Retinal pigment epithelial cell (primary cell): Measurements from ENCODE around the gene KIAA0586.

Source experiments
- DNase-seq: peaks from one replicate; pipeline ENCODE4 v3.0.0-alpha.2; 2010; ENCODE audit warnings: low read depth
- H3K4me3 ChIP-seq: 2 replicates; pipeline ENCODE4 v1.5.1; 2011; ENCODE audit warnings: mild to moderate bottlenecking, low read length, control low read depth, moderate library complexity
- TF ChIP-seq, protein P1 (sequence below): conservative IDR thresholded peaks from 2 replicates; pipeline ENCODE4 v1.5.1; 2011; ENCODE audit warnings: low read depth, low read length, control low read depth, inconsistent platforms

The KIAA0586 gene

DNA sequence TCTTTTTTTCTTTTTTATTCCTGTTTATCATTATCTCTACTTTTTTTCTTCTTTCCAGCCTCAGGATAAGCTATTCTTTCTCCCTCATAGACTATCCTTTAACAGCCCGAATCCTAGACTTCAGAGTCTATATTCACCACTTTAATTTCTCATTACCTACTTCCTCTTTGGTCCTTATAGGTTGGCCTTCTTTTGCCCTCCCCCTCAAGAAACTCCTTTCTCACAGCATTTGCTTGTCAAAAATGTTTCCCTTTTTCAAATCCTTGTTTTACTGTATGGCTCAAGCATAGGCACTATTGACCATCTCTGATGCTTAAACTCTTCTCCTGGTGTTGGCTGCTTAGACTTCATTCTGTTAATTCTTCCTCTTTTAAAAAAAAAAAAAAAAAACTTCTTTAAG, 52.5 kb downstream of the KIAA0586 start:
- TF ChIP-seq, protein P1, sequence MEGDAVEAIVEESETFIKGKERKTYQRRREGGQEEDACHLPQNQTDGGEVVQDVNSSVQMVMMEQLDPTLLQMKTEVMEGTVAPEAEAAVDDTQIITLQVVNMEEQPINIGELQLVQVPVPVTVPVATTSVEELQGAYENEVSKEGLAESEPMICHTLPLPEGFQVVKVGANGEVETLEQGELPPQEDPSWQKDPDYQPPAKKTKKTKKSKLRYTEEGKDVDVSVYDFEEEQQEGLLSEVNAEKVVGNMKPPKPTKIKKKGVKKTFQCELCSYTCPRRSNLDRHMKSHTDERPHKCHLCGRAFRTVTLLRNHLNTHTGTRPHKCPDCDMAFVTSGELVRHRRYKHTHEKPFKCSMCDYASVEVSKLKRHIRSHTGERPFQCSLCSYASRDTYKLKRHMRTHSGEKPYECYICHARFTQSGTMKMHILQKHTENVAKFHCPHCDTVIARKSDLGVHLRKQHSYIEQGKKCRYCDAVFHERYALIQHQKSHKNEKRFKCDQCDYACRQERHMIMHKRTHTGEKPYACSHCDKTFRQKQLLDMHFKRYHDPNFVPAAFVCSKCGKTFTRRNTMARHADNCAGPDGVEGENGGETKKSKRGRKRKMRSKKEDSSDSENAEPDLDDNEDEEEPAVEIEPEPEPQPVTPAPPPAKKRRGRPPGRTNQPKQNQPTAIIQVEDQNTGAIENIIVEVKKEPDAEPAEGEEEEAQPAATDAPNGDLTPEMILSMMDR, result no peak
- H3K4me3 ChIP-seq, result no peak overlapping the region
- no peak for DNase-seq

DNA sequence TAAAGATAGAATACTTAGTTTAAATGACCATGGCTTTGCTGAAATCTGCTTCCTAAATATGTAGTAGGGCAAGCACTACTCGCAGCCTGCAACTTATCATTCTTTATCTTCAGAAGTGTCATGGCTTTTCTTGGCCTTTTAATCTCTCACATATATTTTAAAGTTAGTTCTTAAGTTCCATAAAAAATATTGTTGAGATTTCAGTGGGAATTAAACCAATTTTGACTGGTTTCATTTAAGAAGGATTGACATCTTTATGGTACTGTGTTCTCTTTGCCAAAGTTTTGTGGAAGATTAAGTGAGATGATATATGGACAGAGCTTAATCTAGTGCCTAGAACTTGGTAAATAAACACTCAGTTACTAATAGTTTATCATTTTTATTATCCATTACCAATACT, 56.7 kb downstream of the KIAA0586 start:
- DNase-seq, result no peak
- TF ChIP-seq, protein P1, result no peak
- H3K4me3 ChIP-seq, result no peak overlapping the region

DNA sequence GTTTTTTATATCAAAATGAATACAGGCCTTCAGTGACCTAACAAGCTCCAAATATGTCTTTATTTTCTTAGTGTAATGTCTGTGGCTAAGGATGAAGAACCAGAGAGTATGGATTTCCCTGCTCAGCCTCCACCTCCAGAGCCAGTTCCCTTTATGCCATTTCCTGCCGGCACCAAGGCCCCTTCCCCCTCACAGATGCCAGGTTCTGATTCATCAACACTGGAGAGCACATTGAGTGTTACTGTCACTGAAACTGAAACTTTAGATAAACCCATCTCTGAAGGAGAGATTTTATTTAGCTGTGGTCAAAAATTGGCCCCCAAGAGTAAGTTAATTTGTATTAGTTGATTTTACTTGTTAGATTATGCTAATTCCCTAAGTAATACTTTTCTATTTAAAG, 61.0 kb downstream of the KIAA0586 start:
- DNase-seq, result no peak
- TF ChIP-seq, protein P1, result no peak

DNA sequence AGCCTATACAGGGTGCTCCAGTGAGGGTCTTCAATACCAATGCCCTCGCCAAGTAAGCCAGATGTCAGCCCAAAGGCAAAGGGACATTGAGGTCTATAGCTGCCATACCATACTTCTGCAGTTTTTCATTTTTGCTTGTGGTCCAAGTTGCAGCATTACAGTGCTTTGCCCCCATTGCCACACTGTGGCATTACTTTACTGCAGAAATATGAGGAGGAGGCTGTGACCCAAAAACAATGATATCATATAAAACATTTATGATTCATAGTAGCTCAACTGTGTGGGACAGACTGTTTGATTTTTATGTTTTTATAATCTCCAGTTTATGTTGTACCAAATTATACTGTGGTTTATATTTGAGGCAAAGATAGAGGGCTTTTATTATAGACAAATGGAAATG, 64.1 kb downstream of the KIAA0586 start:
- DNase-seq, result no peak
- no peak overlapping the region for H3K4me3 ChIP-seq
- TF ChIP-seq, protein P1, result no peak

More for the DNA sequence above, 61.0 kb downstream of the KIAA0586 start:
- no peak overlapping the region for H3K4me3 ChIP-seq

DNA sequence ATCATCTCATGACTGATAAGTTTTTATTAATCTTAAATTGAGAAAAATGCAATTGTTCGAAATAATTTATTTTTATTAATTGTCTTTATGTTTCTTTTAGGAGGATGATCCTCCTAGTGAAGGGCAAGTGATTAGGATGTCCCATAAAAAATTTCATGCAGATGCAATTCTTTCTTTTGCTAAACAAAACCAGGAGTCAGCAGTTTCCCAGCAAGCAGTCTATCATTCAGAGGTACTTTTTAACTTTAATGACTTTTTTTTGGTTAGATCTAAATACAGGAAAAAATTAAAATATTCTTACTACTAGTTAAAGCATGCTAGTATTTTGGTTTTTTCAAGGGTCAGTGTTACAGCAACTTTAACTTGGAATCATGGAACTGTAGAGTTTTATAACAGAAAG, 64.5 kb downstream of the KIAA0586 start:
- TF ChIP-seq, protein P1, result no peak
- DNase-seq, result no peak
- H3K4me3 ChIP-seq, result no peak overlapping the region

DNA sequence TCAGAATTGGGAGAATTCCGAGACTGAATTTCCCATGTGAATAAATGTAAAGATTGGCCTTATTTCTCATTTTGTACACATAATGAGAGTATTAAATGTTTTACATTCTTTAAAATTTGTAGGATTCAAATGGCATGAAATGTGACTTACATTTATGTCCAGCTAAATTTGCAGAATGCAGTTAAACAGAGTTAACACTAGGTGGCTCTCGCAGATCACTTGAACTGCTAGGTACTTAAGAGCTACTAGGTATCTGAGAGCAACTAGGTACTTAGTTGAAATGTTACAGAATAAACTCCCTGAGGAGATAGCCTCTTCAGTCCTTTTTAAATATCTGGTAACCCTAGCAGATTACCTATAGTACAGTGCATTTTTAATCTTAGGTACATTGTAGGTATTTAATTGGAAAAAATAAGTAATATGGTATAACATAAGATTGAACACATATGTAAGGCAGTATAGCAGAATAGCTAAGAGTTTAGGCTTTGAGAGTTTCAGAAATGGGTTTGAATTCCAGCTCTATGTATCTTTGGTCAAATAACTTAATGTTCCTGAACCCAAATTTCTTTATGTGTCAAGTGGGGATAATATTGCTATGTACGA, 73.8 kb downstream of the KIAA0586 start:
- H3K4me3 ChIP-seq, result no peak overlapping the region
- TF ChIP-seq, protein P1, result peak; percentile 86
- peak; percentile 54 for DNase-seq

DNA sequence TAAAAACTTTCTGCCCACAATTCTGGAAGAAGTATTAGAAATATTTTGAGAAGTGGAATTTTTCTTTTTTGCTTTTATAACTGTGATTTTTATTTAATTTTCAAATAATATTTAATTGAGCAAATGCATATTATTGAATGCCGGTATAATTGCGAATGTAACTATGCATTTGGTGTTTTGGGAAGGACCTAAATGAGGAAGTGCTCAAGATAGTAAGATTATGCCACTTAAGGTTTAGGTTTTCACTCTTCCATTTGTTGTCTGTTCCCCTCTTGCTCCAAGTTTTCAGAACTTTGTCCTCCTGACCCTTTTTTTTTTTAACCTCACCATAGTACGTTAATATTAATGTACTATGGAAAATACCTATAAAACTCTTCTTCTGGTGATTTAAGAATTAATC, 85.8 kb downstream of the KIAA0586 start:
- H3K4me3 ChIP-seq, result no peak overlapping the region
- no peak for DNase-seq
- TF ChIP-seq, protein P1, result no peak
